GM13977 (cell line): ENCODE results near the gene CARNS1.

Source experiments
- DNase-seq: peaks from one replicate; pipeline ENCODE4 v3.0.0; 2012; ENCODE audit warnings: low spot score
- in situ Hi-C: fragments of 300-500 bp; cut with MboI; formaldehyde crosslinking; loops from one replicate; pipeline ENCODE4 v1.12.0; 2022; ENCODE audit warnings: low sequenced_read_pairs, low pct_unique_long_range_greater_than_20kb, mixed read lengths, inconsistent platforms; ENCODE audit not compliant: unreplicated experiment
- TF ChIP-seq, protein P1 (sequence below): IDR thresholded peaks from 2 replicates; pipeline ENCODE4 v1.5.1; 2012; ENCODE audit warnings: mild to moderate bottlenecking, control low read depth; ENCODE audit not compliant: insufficient read depth; ENCODE audit errors: extremely low read depth, missing control alignments

CARNS1 gene

DNA sequence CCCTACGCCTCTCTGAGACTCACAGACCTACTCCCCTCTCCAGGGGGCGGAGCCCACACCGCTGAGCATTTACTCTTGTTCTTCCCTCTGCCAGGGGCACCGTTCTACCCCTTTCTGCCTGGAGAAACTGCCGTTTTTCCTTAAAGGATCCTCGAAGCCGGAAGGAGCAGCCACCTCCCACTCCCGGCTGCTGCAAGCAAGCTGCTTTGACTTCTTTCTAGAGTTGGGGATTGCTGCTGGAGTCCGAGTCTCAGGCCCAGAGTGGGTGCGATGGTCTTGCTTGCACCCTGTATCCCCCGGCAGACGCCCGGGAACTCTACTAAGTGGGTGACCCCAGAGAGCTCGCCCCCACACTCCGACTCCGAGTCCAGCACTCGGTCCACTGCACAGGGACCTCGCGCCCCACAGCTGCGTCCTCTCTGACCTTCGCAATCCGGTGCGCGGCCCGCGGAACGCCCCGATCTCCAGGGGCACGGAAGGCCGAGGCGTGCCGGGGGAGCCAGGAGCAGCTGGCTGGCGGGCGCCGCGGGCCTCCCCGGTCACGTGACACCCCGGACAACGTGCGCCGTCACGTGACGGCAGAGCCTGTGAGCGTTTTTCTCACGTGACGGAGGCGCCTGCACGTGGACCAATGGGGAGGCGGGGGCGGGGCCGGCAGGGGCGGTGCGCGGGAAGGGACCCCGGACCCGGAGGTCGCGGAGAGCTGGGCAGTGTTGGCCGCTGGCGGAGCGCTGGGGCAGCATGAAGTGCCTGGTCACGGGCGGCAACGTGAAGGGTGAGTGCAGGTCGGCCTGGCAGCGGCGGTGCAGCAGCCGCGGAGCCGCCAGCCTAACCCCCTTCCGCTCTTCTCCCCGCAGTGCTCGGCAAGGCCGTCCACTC, 23.9 kb upstream of the CARNS1 start, which contains the start of gene RAD9A:
RAD9A (plus strand) TSS at position 683 of the 879 bp plus-strand sequence; CDS start at position 742, 59 bp downstream.
- peak; percentile 99 for DNase-seq
- TF ChIP-seq, protein P1, sequence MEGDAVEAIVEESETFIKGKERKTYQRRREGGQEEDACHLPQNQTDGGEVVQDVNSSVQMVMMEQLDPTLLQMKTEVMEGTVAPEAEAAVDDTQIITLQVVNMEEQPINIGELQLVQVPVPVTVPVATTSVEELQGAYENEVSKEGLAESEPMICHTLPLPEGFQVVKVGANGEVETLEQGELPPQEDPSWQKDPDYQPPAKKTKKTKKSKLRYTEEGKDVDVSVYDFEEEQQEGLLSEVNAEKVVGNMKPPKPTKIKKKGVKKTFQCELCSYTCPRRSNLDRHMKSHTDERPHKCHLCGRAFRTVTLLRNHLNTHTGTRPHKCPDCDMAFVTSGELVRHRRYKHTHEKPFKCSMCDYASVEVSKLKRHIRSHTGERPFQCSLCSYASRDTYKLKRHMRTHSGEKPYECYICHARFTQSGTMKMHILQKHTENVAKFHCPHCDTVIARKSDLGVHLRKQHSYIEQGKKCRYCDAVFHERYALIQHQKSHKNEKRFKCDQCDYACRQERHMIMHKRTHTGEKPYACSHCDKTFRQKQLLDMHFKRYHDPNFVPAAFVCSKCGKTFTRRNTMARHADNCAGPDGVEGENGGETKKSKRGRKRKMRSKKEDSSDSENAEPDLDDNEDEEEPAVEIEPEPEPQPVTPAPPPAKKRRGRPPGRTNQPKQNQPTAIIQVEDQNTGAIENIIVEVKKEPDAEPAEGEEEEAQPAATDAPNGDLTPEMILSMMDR, result no peak
- in situ Hi-C loops, result no loop called here

DNA sequence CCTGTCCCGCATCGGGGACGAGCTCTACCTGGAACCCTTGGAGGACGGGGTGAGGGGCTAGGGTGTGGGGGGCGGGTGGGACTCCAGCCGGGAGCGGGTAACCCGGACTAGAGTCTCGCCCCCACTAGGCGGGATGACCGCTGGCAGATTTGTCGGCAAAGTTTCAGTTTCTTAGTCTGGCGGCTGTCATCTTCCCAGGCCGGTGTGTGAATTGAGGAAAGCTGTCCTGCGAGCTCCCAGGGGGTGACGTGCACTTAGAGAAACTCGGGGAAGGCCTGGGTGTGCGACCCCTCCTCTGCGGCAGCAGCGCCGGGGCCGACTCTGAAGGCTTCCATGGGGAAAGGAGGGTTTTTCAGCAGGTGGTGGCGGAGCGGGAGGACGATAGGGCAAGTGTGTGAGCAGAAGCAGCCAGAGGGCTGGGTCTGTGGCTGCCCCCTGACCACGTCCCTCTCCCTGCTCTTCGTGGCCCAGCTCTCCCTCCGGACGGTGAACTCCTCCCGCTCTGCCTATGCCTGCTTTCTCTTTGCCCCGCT, 23.2 kb upstream of the CARNS1 start:
- TF ChIP-seq, protein P1, result no peak
- no peak for DNase-seq
- in situ Hi-C loops, result no loop called here

DNA sequence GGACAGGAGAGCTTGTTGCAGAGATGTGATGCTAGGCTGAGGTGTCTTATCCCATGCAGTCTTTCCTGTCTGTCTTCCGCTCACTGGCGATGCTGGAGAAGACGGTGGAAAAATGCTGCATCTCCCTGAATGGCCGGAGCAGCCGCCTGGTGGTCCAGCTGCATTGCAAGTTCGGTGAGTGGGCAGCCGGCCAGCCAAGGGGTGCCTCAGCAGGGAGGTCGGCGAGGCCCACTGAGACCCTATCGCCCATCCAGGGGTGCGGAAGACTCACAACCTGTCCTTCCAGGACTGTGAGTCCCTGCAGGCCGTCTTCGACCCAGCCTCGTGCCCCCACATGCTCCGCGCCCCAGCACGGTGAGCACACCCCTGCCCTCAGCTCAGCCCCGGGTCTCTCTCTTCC, 22.0 kb upstream of the CARNS1 start:
- in situ Hi-C loops, result no loop called here

DNA sequence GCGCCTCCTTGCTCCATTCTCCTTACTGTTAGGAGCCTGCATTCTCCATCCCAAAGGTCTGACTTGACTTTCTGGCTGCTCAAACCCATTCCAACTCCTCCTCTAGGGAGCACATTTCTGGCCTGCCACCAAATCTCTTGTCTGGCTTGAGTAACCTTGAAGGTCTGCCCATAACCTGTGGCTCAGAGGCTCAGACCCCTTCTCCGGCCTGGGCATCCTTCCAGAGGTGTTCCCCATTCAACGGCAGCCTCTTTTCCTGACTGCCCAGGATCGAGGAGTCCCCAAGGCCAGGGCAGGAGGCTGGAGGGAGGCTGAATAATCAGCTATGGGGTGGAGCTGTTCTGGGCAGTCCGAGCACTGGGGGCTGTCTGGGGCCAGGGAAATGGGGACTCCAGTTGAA, 21.5 kb upstream of the CARNS1 start:
- in situ Hi-C loops, result no loop called here
- TF ChIP-seq, protein P1, result no peak
- DNase-seq, result no peak

More for the DNA sequence above, 22.0 kb upstream of the CARNS1 start:
- no peak for DNase-seq
- TF ChIP-seq, protein P1, result no peak

DNA sequence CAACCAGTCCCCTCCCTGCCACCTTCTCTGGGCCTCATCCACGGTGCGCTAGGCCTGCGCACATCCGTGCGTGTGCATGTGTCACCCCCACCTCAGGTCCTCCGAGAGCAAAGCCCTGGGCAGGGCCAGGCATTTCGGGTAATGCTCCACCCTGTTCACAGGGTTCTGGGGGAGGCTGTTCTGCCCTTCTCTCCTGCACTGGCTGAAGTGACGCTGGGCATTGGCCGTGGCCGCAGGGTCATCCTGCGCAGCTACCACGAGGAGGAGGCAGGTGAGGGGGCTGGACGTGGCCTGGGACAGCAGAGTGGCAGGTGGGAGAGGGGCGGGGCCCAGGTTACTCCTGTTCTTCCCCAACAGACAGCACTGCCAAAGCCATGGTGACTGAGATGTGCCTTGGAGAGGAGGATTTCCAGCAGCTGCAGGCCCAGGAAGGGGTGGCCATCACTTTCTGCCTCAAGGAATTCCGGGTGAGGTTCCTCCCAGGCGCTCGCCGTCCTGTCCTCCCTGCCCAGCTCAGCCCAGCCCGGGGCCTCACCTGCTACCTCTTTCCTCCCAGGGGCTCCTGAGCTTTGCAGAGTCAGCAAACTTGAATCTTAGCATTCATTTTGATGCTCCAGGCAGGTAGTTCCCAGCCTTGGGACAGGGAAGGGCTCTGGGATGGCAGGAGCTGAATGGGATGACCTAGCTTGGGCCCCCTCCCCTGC, 19.8 kb upstream of the CARNS1 start:
- in situ Hi-C loops, result no loop called here
- TF ChIP-seq, protein P1, result no peak
- no peak for DNase-seq

DNA sequence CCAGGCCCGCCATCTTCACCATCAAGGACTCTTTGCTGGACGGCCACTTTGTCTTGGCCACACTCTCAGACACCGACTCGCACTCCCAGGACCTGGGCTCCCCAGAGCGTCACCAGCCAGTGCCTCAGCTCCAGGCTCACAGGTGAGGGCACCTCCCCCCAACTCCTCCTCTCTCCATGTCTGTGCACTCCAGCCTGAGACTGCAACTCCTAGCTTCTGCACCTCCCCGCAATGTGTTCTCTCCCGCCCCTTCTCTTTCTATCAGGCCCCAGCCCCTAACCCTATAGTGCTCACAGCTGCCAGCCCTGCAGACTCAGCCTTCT, 19.3 kb upstream of the CARNS1 start:
- in situ Hi-C loops, result no loop called here
- TF ChIP-seq, protein P1, result no peak
- no peak for DNase-seq
